22Rv1 (cell line): Measurements from ENCODE around the gene KRT8.

Experiments used
- ZFX ChIP-seq: fragments of 450-650 bp; IDR thresholded peaks from 2 replicates; pipeline ENCODE4 v1.6.1; 2017; ENCODE audit warnings: antibody characterized with exemption, borderline replicate concordance
- TF ChIP-seq, protein P1 (sequence below): fragments of 450-650 bp; IDR thresholded peaks from 2 replicates; pipeline ENCODE4 v1.5.1; 2017; ENCODE audit warnings: mild to moderate bottlenecking

DNA sequence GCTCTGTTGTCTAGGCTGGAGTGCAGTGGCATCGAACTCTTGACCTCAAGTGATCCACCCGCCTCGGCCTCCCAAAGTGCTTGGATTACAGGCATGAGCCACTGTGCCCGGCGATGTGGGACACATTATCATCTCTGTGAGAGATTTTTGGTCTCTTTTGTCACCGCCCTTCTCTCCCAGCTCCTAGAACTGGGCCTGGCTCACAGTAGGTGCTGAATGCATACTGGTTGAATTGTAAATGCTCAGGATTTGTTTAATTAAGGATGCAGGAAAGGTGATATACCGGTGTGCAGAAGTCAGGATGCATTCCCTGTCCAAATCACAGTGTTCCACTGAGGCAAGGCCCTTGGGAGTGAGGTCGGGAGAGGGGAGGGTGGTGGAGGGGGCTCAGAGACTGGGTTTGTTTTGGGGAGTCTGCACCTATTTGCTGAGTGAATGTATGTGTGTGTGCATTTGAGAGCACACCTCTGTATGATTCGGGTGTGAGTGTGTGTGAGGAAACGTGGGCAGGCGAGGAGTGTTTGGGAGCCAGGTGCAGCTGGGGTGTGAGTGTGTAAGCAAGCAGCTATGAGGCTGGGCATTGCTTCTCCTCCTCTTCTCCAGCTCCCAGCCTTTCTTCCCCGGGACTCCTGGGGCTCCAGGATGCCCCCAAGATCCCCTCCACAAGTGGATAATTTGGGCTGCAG, 43.0 kb upstream of the KRT8 start:
- TF ChIP-seq, protein P1, sequence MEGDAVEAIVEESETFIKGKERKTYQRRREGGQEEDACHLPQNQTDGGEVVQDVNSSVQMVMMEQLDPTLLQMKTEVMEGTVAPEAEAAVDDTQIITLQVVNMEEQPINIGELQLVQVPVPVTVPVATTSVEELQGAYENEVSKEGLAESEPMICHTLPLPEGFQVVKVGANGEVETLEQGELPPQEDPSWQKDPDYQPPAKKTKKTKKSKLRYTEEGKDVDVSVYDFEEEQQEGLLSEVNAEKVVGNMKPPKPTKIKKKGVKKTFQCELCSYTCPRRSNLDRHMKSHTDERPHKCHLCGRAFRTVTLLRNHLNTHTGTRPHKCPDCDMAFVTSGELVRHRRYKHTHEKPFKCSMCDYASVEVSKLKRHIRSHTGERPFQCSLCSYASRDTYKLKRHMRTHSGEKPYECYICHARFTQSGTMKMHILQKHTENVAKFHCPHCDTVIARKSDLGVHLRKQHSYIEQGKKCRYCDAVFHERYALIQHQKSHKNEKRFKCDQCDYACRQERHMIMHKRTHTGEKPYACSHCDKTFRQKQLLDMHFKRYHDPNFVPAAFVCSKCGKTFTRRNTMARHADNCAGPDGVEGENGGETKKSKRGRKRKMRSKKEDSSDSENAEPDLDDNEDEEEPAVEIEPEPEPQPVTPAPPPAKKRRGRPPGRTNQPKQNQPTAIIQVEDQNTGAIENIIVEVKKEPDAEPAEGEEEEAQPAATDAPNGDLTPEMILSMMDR = no peak
- no peak for TF ChIP-seq ZFX
